HepG2 (cell line): ENCODE measurements around the gene NEMF. TPM values are rescaled to one million over a fixed set of nuclear protein-coding genes. Genes with fewer than 3 reads are reported as not detected.
A peak's percentile ranks its signal among the peaks of the same experiment; 100 is the strongest.

ENCODE experiments used
- ATAC-seq: fragments of 200-7000 bp; cut with Tn5 transposase; 3 replicates; pipeline ENCODE4 v1.9.1; 2020; ENCODE audit warnings: mild to moderate bottlenecking, moderate library complexity
- BruUV-seq: library from RNA; stranded (reverse); fragments of 400-500 nt; replicated peaks from 2 replicates; lab custom pipeline; 2021; lab: Mats Ljungman, UMichigan
- CTCF ChIA-PET: fragments of 300-600 bp; formaldehyde crosslinking; extraction: SDS; loops from one replicate; lab custom pipeline; 2021; ENCODE audit warnings: low total read pairs, inconsistent platforms, low intra/inter-chr PET ratio; lab: Yijun Ruan, JAX
- POLR2A ChIA-PET: fragments of 350-600 bp; sonication (Branson Sonifier 250); formaldehyde crosslinking; loops from one replicate; lab custom pipeline; 2020; ENCODE audit warnings: antibody characterized with exemption, inconsistent platforms; lab: Yijun Ruan, JAX
- DNase-seq: peaks from one replicate; pipeline ENCODE4 v3.0.0-alpha.2; 2015; ENCODE audit warnings: low spot score
- FAIRE-seq: peaks from 3 replicates; lab custom pipeline; 2011; peaks lifted over from hg19 to GRCh38; lab: Jason Lieb, UNC
- H2AFZ ChIP-seq: one replicate; pipeline ENCODE4 v1.6.1; 2011; ENCODE audit warnings: low read length, inconsistent platforms
- H3K27ac ChIP-seq: fragments of 300-600 bp; 3 replicates; pipeline ENCODE4 v1.8.0; 2011; ENCODE audit warnings: mixed run types, mild to moderate bottlenecking, mixed read lengths, low read length, inconsistent platforms; ENCODE audit not compliant: insufficient read depth; ENCODE audit errors: extremely low read length
- H3K27me3 ChIP-seq, 2 experiments: fragments of 200-600 bp in 1 of 2; 2 replicates in 1 of 2; 3 replicates in 1 of 2; pipeline versions ENCODE4 v1.6.0 to v1.8.0; 2011; ENCODE audit warnings: low read length in 2 of 2, mild to moderate bottlenecking in 2 of 2, moderate library complexity in 2 of 2, inconsistent platforms in 1 of 2; ENCODE audit not compliant: insufficient read depth in 2 of 2, control insufficient read depth in 1 of 2
- H3K36me3 ChIP-seq, 2 experiments: fragments of 200-600 bp in 1 of 2; replicated peaks in 1 of 2; 2 replicates in 1 of 2; 3 replicates in 1 of 2; pipeline versions ENCODE4 v1.5.1 to v1.8.0; 2011; ENCODE audit warnings: low read length in 2 of 2, inconsistent platforms in 1 of 2; ENCODE audit not compliant: insufficient read depth in 2 of 2, control insufficient read depth in 1 of 2
- H3K4me1 ChIP-seq: 2 replicates; pipeline ENCODE4 v1.5.1; 2012; ENCODE audit warnings: low read length, inconsistent platforms; ENCODE audit not compliant: insufficient read depth
- H3K4me2 ChIP-seq: 2 replicates; pipeline ENCODE4 v1.6.0; 2011; ENCODE audit warnings: low read depth, low read length, inconsistent platforms
- H3K4me3 ChIP-seq, 3 experiments: fragments of 200-600 bp in 1 of 3; sonication (generic), shearing (Covaris generic) in 1 of 3; replicated peaks in 1 of 3; 2 replicates each; pipeline ENCODE4 v1.5.1; 2011 to 2016; ENCODE audit warnings: low read length in 3 of 3, inconsistent platforms in 2 of 3, low read depth in 2 of 3, mild to moderate bottlenecking in 2 of 3, control low read depth in 1 of 3, mixed read lengths in 1 of 3; ENCODE audit not compliant: insufficient read depth in 1 of 3
- H3K79me2 ChIP-seq: one replicate; pipeline ENCODE4 v1.6.1; 2011; ENCODE audit warnings: low read length, inconsistent platforms; ENCODE audit not compliant: insufficient read depth
- H3K9ac ChIP-seq: 2 replicates; pipeline ENCODE4 v1.6.0; 2011; ENCODE audit warnings: mild to moderate bottlenecking, low read depth, low read length, inconsistent platforms; ENCODE audit not compliant: insufficient read depth
- H3K9me3 ChIP-seq: 2 replicates; pipeline ENCODE4 v1.5.1; 2012; ENCODE audit warnings: mild to moderate bottlenecking, low read length
- H4K20me1 ChIP-seq: 2 replicates; pipeline ENCODE4 v1.6.0; 2011; ENCODE audit warnings: inconsistent platforms, mild to moderate bottlenecking, low read length, moderate library complexity; ENCODE audit not compliant: insufficient read depth
- ARNT ChIP-seq: fragments of 450-650 bp; IDR thresholded peaks from 2 replicates; pipeline ENCODE4 v1.6.1; 2017
- BCL6 ChIP-seq: IDR thresholded peaks from 2 replicates; pipeline ENCODE4 v1.6.1; 2016; ENCODE audit warnings: missing genetic modification reagents, missing compliant biosample characterization
- HOXA7 ChIP-seq: sonication (generic); formaldehyde crosslinking; IDR thresholded peaks from 2 replicates; pipeline ENCODE4 v1.8.1; 2022; ENCODE audit warnings: mild to moderate bottlenecking, missing genetic modification reagents, moderate library complexity
- JARID2 ChIP-seq: sonication (generic); formaldehyde crosslinking; IDR thresholded peaks from 2 replicates; pipeline ENCODE4 v1.8.1; 2023; ENCODE audit warnings: missing genetic modification reagents, inconsistent platforms; ENCODE audit not compliant: insufficient replicate concordance
- SOX13 ChIP-seq, 3 experiments: fragments of 450-650 bp in 1 of 3; sonication (generic) in 1 of 3; formaldehyde crosslinking in 1 of 3; IDR thresholded peaks in 2 of 3; conservative IDR thresholded peaks in 1 of 3; 2 replicates each; pipeline versions ENCODE4 v1.5.0 to v1.6.1; 2016 to 2020; ENCODE audit warnings: antibody characterized with exemption in 1 of 3, mild to moderate bottlenecking in 1 of 3, missing compliant biosample characterization in 1 of 3, missing genetic modification reagents in 1 of 3, moderate library complexity in 1 of 3
- SP5 ChIP-seq: IDR thresholded peaks from 2 replicates; pipeline ENCODE4 v1.6.1; 2016; ENCODE audit warnings: low read depth, borderline replicate concordance
- ZNF776 ChIP-seq: sonication (generic); formaldehyde crosslinking; IDR thresholded peaks from 2 replicates; pipeline ENCODE4 v1.4.0; 2020; ENCODE audit warnings: mild to moderate bottlenecking, missing genetic modification reagents
- WGBS: methylation state at CpG from one replicate; pipeline ENCODE4 v1.1.6; 2017; ENCODE audit warnings: low lambda C conversion rate; 5-methylcytosine and 5-hydroxymethylcytosine counted together
- in situ Hi-C: cut with HindIII; loops from 2 replicates; pipeline ENCODE4 v1.10.0; 2017; ENCODE audit warnings: low pct_unique_long_range_greater_than_20kb; ENCODE audit not compliant: extremely low pct_ligation_motif_present
- intact Hi-C: fragments of 100-400 bp; cut with micrococcal nuclease; formaldehyde crosslinking; loops from one replicate; pipeline ENCODE4 v1.10.0; 2022; ENCODE audit not compliant: unreplicated experiment
- polyA plus RNA-seq, 8 experiments: library from polyadenylated mRNA; depleted of rRNA in 3 of 8; stranded (reverse) in 7 of 8; unstranded in 1 of 8; fragments of >200 nt; fragmentation: Illumina TruSeq in 4 of 8; extraction: Trizol in 4 of 8; gene quantifications; 2 replicates each; pipeline versions ENCODE4 v1.2.1 to v1.2.3, GENCODE V29; 2011 to 2016; ENCODE audit warnings: low read depth in 4 of 8, missing spikeins in 1 of 8, mixed read lengths in 1 of 8; ENCODE audit not compliant: insufficient read depth in 1 of 8
- total RNA-seq, 5 experiments: library from RNA; depleted of rRNA; stranded (reverse); fragments of >200 nt; fragmentation: Illumina TruSeq; extraction: Trizol; gene quantifications; 2 replicates each; pipeline ENCODE4 v1.2.3, GENCODE V29; 2016; ENCODE audit warnings: low read depth in 1 of 5
- TF ChIP-seq, protein P1 (sequence below): IDR thresholded peaks from 2 replicates; pipeline ENCODE4 v1.6.1; 2018; ENCODE audit warnings: missing genetic modification reagents
- TF ChIP-seq, protein P2 (sequence below): sonication (generic); formaldehyde crosslinking; IDR thresholded peaks from 2 replicates; pipeline ENCODE4 v1.4.0; 2020; ENCODE audit warnings: missing genetic modification reagents
- TF ChIP-seq, protein P3 (sequence below): fragments of 450-650 bp; IDR thresholded peaks from 2 replicates; pipeline ENCODE4 v1.6.1; 2017
- TF ChIP-seq, protein P4 (sequence below): sonication (generic); formaldehyde crosslinking; IDR thresholded peaks from 2 replicates; pipeline ENCODE4 v1.4.0; 2020; ENCODE audit warnings: mild to moderate bottlenecking, missing genetic modification reagents
- TF ChIP-seq, protein P5 (sequence below): sonication (generic); formaldehyde crosslinking; IDR thresholded peaks from 2 replicates; pipeline ENCODE4 v1.4.0; 2020; ENCODE audit warnings: mild to moderate bottlenecking, missing genetic modification reagents

Gene NEMF
- total and polyA plus RNA-seq, 2 of the 13 experiments (the other 11 are each of a cell fraction or from before 2014, with no cell fraction given), result 21.3 to 57.9 TPM

DNA sequence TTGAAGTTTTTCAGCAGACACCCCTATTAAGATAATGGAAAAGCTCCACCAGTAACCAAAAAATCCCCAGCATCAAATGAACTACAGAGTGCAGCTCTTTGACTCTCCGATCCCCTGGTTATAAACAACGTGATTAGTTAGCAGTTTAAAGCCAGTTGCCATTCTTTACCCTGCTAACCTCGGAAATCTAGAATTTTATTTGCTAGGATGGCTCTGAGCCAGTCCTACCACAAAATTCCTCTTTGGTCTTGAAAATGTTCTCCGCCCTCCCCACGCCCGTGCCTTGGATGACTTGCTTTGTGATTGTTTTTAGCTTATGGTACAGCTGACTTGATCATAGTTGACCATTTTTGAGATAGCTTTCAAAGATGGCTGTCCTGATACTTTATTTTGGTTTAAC is 83.4 kb downstream of the NEMF start:
- H2AFZ ChIP-seq, result no peak overlapping the region
- FAIRE-seq, result no peak
- TF ChIP-seq BCL6 (CRISPR knock-in tag), result no peak
- TF ChIP-seq, protein P1, sequence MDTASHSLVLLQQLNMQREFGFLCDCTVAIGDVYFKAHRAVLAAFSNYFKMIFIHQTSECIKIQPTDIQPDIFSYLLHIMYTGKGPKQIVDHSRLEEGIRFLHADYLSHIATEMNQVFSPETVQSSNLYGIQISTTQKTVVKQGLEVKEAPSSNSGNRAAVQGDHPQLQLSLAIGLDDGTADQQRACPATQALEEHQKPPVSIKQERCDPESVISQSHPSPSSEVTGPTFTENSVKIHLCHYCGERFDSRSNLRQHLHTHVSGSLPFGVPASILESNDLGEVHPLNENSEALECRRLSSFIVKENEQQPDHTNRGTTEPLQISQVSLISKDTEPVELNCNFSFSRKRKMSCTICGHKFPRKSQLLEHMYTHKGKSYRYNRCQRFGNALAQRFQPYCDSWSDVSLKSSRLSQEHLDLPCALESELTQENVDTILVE, result no peak
- TF ChIP-seq ZNF776, result no peak
- TF ChIP-seq JARID2, result no peak
- no peak for TF ChIP-seq HOXA7 (CRISPR knock-in tag)
- TF ChIP-seq, protein P2, sequence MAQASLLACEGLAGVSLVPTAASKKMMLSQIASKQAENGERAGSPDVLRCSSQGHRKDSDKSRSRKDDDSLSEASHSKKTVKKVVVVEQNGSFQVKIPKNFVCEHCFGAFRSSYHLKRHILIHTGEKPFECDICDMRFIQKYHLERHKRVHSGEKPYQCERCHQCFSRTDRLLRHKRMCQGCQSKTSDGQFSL (CRISPR knock-in tag), result 0 out of 2 replicates have a peak, but pooled peaks have one; percentile 3
- TF ChIP-seq, protein P3, sequence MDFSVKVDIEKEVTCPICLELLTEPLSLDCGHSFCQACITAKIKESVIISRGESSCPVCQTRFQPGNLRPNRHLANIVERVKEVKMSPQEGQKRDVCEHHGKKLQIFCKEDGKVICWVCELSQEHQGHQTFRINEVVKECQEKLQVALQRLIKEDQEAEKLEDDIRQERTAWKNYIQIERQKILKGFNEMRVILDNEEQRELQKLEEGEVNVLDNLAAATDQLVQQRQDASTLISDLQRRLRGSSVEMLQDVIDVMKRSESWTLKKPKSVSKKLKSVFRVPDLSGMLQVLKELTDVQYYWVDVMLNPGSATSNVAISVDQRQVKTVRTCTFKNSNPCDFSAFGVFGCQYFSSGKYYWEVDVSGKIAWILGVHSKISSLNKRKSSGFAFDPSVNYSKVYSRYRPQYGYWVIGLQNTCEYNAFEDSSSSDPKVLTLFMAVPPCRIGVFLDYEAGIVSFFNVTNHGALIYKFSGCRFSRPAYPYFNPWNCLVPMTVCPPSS, result no peak
- 0 out of 2 replicates have a peak, but pooled peaks have one; percentile 29 for TF ChIP-seq SP5 (CRISPR knock-in tag)
- TF ChIP-seq ARNT, result no peak
- TF ChIP-seq, protein P4, sequence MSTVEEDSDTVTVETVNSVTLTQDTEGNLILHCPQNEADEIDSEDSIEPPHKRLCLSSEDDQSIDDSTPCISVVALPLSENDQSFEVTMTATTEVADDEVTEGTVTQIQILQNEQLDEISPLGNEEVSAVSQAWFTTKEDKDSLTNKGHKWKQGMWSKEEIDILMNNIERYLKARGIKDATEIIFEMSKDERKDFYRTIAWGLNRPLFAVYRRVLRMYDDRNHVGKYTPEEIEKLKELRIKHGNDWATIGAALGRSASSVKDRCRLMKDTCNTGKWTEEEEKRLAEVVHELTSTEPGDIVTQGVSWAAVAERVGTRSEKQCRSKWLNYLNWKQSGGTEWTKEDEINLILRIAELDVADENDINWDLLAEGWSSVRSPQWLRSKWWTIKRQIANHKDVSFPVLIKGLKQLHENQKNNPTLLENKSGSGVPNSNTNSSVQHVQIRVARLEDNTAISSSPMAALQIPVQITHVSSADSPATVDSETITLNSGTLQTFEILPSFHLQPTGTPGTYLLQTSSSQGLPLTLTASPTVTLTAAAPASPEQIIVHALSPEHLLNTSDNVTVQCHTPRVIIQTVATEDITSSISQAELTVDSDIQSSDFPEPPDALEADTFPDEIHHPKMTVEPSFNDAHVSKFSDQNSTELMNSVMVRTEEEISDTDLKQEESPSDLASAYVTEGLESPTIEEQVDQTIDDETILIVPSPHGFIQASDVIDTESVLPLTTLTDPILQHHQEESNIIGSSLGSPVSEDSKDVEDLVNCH, result no peak
- TF ChIP-seq SOX13 (IDR thresholded peaks at IDR 0.05), result no peak
- 0 out of 4 replicates have a peak, but pooled peaks of 1 of the 2 experiments have one; percentile 4 for TF ChIP-seq SOX13 (CRISPR knock-in tag; conservative IDR thresholded peaks at IDR 0.05 in 1 of 2, IDR thresholded peaks at IDR 0.05 in 1 of 2)
- TF ChIP-seq, protein P5, sequence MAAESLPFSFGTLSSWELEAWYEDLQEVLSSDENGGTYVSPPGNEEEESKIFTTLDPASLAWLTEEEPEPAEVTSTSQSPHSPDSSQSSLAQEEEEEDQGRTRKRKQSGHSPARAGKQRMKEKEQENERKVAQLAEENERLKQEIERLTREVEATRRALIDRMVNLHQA (CRISPR knock-in tag), result no peak

More for the DNA sequence above, 83.4 kb downstream of the NEMF start:
- H3K4me3 ChIP-seq, result peak overlapping the region; percentile 76 to 99 (median 94)
- BruUV-seq, result TSS peak; percentile 61
- in situ Hi-C loops (loop anchor here (5.0 to 10.0 kb wide), 2 partner anchors 74 to 137 kb away; partner anchors contain the start of gene KLHDC1), intact Hi-C loops (loop anchor here (2.0 kb wide), 1 partner anchor 76 kb away; the partner anchor contains the start of gene KLHDC1)
- peak overlapping the region; percentile 98 for H3K9ac ChIP-seq
- DNase-seq (peak; percentile 53), ATAC-seq (no peak)
- WGBS, result 1% methylated on average over 6 of the region's 6 CpGs
- H3K4me2 ChIP-seq, result peak overlapping the region; percentile 99
- peak overlapping the region; percentile 99 for H3K27ac ChIP-seq
- no peaks in the 10 kb centered on the region for H4K20me1 ChIP-seq
- H3K36me3 ChIP-seq, result peaks cover 0 to 8% of the 10 kb centered on the region in 2 experiments; a peak in 1 of 5 replicates
- H3K9me3 ChIP-seq, result no peaks in the 10 kb centered on the region
- H3K79me2 ChIP-seq, result peaks cover 41% of the 10 kb centered on the region
- POLR2A ChIA-PET, result interaction anchor here (0.6 to 6.5 kb wide), 19 partner anchors 12 to 185 kb away, joined by 3 to 76 read pairs (median 10); partner anchors contain the start of genes DNAAF2, KLHDC1, LRR1 and MGAT2
- peaks cover 37% of the 10 kb centered on the region for H3K4me1 ChIP-seq
- CTCF ChIA-PET, result no interaction called here
- no peaks in the 10 kb centered on the region; a peak in 1 of 5 replicates for H3K27me3 ChIP-seq
